HepG2 (cell line): ENCODE data around the gene TMEM253. TPM values are rescaled to one million over a fixed set of nuclear protein-coding genes. Genes with fewer than 3 reads are reported as not detected.

Experiments
- ATAC-seq: fragments of 200-7000 bp; cut with Tn5 transposase; 3 replicates; pipeline ENCODE4 v1.9.1; 2020; ENCODE audit warnings: mild to moderate bottlenecking, moderate library complexity
- BruUV-seq: library from RNA; stranded (reverse); fragments of 400-500 nt; replicated peaks from 2 replicates; lab custom pipeline; 2021; lab: Mats Ljungman, UMichigan
- CTCF ChIA-PET: fragments of 300-600 bp; formaldehyde crosslinking; extraction: SDS; loops from one replicate; lab custom pipeline; 2021; ENCODE audit warnings: low total read pairs, inconsistent platforms, low intra/inter-chr PET ratio; lab: Yijun Ruan, JAX
- POLR2A ChIA-PET: fragments of 350-600 bp; sonication (Branson Sonifier 250); formaldehyde crosslinking; loops from one replicate; lab custom pipeline; 2020; ENCODE audit warnings: antibody characterized with exemption, inconsistent platforms; lab: Yijun Ruan, JAX
- DNase-seq: peaks from one replicate; pipeline ENCODE4 v3.0.0-alpha.2; 2015; ENCODE audit warnings: low spot score
- FAIRE-seq: peaks from 3 replicates; lab custom pipeline; 2011; peaks lifted over from hg19 to GRCh38; lab: Jason Lieb, UNC
- H2AFZ ChIP-seq: one replicate; pipeline ENCODE4 v1.6.1; 2011; ENCODE audit warnings: low read length, inconsistent platforms
- H3K27ac ChIP-seq: fragments of 300-600 bp; 3 replicates; pipeline ENCODE4 v1.8.0; 2011; ENCODE audit warnings: mixed run types, mild to moderate bottlenecking, mixed read lengths, low read length, inconsistent platforms; ENCODE audit not compliant: insufficient read depth; ENCODE audit errors: extremely low read length
- H3K27me3 ChIP-seq, 2 experiments: fragments of 200-600 bp in 1 of 2; 2 replicates in 1 of 2; 3 replicates in 1 of 2; pipeline versions ENCODE4 v1.6.0 to v1.8.0; 2011; ENCODE audit warnings: low read length in 2 of 2, mild to moderate bottlenecking in 2 of 2, moderate library complexity in 2 of 2, inconsistent platforms in 1 of 2; ENCODE audit not compliant: insufficient read depth in 2 of 2, control insufficient read depth in 1 of 2
- H3K36me3 ChIP-seq, 2 experiments: fragments of 200-600 bp in 1 of 2; replicated peaks in 1 of 2; 2 replicates in 1 of 2; 3 replicates in 1 of 2; pipeline versions ENCODE4 v1.5.1 to v1.8.0; 2011; ENCODE audit warnings: low read length in 2 of 2, inconsistent platforms in 1 of 2; ENCODE audit not compliant: insufficient read depth in 2 of 2, control insufficient read depth in 1 of 2
- H3K4me1 ChIP-seq: 2 replicates; pipeline ENCODE4 v1.5.1; 2012; ENCODE audit warnings: low read length, inconsistent platforms; ENCODE audit not compliant: insufficient read depth
- H3K4me2 ChIP-seq: 2 replicates; pipeline ENCODE4 v1.6.0; 2011; ENCODE audit warnings: low read depth, low read length, inconsistent platforms
- H3K4me3 ChIP-seq, 3 experiments: fragments of 200-600 bp in 1 of 3; sonication (generic), shearing (Covaris generic) in 1 of 3; replicated peaks in 1 of 3; 2 replicates each; pipeline ENCODE4 v1.5.1; 2011 to 2016; ENCODE audit warnings: low read length in 3 of 3, inconsistent platforms in 2 of 3, low read depth in 2 of 3, mild to moderate bottlenecking in 2 of 3, control low read depth in 1 of 3, mixed read lengths in 1 of 3; ENCODE audit not compliant: insufficient read depth in 1 of 3
- H3K79me2 ChIP-seq: one replicate; pipeline ENCODE4 v1.6.1; 2011; ENCODE audit warnings: low read length, inconsistent platforms; ENCODE audit not compliant: insufficient read depth
- H3K9ac ChIP-seq: 2 replicates; pipeline ENCODE4 v1.6.0; 2011; ENCODE audit warnings: mild to moderate bottlenecking, low read depth, low read length, inconsistent platforms; ENCODE audit not compliant: insufficient read depth
- H3K9me3 ChIP-seq: 2 replicates; pipeline ENCODE4 v1.5.1; 2012; ENCODE audit warnings: mild to moderate bottlenecking, low read length
- H4K20me1 ChIP-seq: 2 replicates; pipeline ENCODE4 v1.6.0; 2011; ENCODE audit warnings: inconsistent platforms, mild to moderate bottlenecking, low read length, moderate library complexity; ENCODE audit not compliant: insufficient read depth
- E2F1 ChIP-seq: sonication (generic); formaldehyde crosslinking; IDR thresholded peaks from 2 replicates; pipeline ENCODE4 v1.5.0; 2020; ENCODE audit warnings: missing genetic modification reagents
- HNF4G ChIP-seq, 2 experiments: sonication (generic) in 1 of 2; formaldehyde crosslinking in 1 of 2; IDR thresholded peaks; 2 replicates each; pipeline versions ENCODE4 v1.4.0 to v1.6.1; 2011 to 2020; ENCODE audit warnings: borderline replicate concordance in 2 of 2, low read depth in 2 of 2, mild to moderate bottlenecking in 2 of 2, low read length in 1 of 2, missing genetic modification reagents in 1 of 2, moderate library complexity in 1 of 2
- POLR2A ChIP-seq, 2 experiments: IDR thresholded peaks; 2 replicates each; pipeline ENCODE4 v1.6.1; 2011; ENCODE audit warnings: low read depth in 2 of 2, low read length in 2 of 2, mild to moderate bottlenecking in 1 of 2, moderate library complexity in 1 of 2; ENCODE audit not compliant: insufficient read depth in 1 of 2
- REST ChIP-seq, 2 experiments: IDR thresholded peaks; 2 replicates each; pipeline ENCODE4 v1.6.1; 2011 to 2012; ENCODE audit warnings: low read length in 2 of 2, borderline replicate concordance in 1 of 2, low read depth in 1 of 2, mild to moderate bottlenecking in 1 of 2, moderate library complexity in 1 of 2
- TARDBP ChIP-seq: sonication (generic); formaldehyde crosslinking; IDR thresholded peaks from 2 replicates; pipeline ENCODE4 v1.8.0; 2022; ENCODE audit warnings: mild to moderate bottlenecking, missing genetic modification reagents
- ZFYVE20 ChIP-seq: sonication (generic); formaldehyde crosslinking; IDR thresholded peaks from 2 replicates; pipeline ENCODE4 v1.8.0; 2023; ENCODE audit warnings: low read depth, mild to moderate bottlenecking, moderate library complexity, missing genetic modification reagents, borderline replicate concordance
- ZMYM3 ChIP-seq: sonication (generic); formaldehyde crosslinking; IDR thresholded peaks from 2 replicates; pipeline ENCODE4 v1.5.1; 2020; ENCODE audit warnings: mild to moderate bottlenecking, missing genetic modification reagents
- ZNF251 ChIP-seq: sonication (generic); formaldehyde crosslinking; IDR thresholded peaks from 2 replicates; pipeline ENCODE4 v1.9.0; 2021; ENCODE audit warnings: mild to moderate bottlenecking, missing genetic modification reagents
- ZNF354B ChIP-seq: sonication (generic); formaldehyde crosslinking; IDR thresholded peaks from 2 replicates; pipeline ENCODE4 v1.8.0; 2022; ENCODE audit warnings: mild to moderate bottlenecking, missing genetic modification reagents
- ZSCAN20 ChIP-seq: sonication (generic); formaldehyde crosslinking; IDR thresholded peaks from 2 replicates; pipeline ENCODE4 v1.4.0; 2020; ENCODE audit warnings: missing genetic modification reagents, mild to moderate bottlenecking, borderline replicate concordance
- WGBS: methylation state at CpG from one replicate; pipeline ENCODE4 v1.1.6; 2017; ENCODE audit warnings: low lambda C conversion rate; 5-methylcytosine and 5-hydroxymethylcytosine counted together
- in situ Hi-C: cut with HindIII; loops from 2 replicates; pipeline ENCODE4 v1.10.0; 2017; ENCODE audit warnings: low pct_unique_long_range_greater_than_20kb; ENCODE audit not compliant: extremely low pct_ligation_motif_present
- intact Hi-C: fragments of 100-400 bp; cut with micrococcal nuclease; formaldehyde crosslinking; loops from one replicate; pipeline ENCODE4 v1.10.0; 2022; ENCODE audit not compliant: unreplicated experiment
- polyA plus RNA-seq, 8 experiments: library from polyadenylated mRNA; depleted of rRNA in 3 of 8; stranded (reverse) in 7 of 8; unstranded in 1 of 8; fragments of >200 nt; fragmentation: Illumina TruSeq in 4 of 8; extraction: Trizol in 4 of 8; gene quantifications; 2 replicates each; pipeline versions ENCODE4 v1.2.1 to v1.2.3, GENCODE V29; 2011 to 2016; ENCODE audit warnings: low read depth in 4 of 8, missing spikeins in 1 of 8, mixed read lengths in 1 of 8; ENCODE audit not compliant: insufficient read depth in 1 of 8
- total RNA-seq, 5 experiments: library from RNA; depleted of rRNA; stranded (reverse); fragments of >200 nt; fragmentation: Illumina TruSeq; extraction: Trizol; gene quantifications; 2 replicates each; pipeline ENCODE4 v1.2.3, GENCODE V29; 2016; ENCODE audit warnings: low read depth in 1 of 5
- TF ChIP-seq, protein P1 (sequence below): sonication (generic); formaldehyde crosslinking; IDR thresholded peaks from 2 replicates; pipeline ENCODE4 v1.4.0; 2020; ENCODE audit warnings: missing genetic modification reagents, mild to moderate bottlenecking, borderline replicate concordance
- TF ChIP-seq, protein P2 (sequence below): IDR thresholded peaks from 2 replicates; pipeline ENCODE4 v1.6.1; 2016; ENCODE audit warnings: missing genetic modification reagents, missing compliant biosample characterization

Gene TMEM253
- total and polyA plus RNA-seq, 2 of the 13 experiments (the other 11 are each of a cell fraction or from before 2014, with no cell fraction given), result 0.29 to 0.45 TPM

GRCh38 chr14:21108791-21109190 lies 7.9 kb downstream of the TMEM253 start (continued):
- TF ChIP-seq, protein P1, sequence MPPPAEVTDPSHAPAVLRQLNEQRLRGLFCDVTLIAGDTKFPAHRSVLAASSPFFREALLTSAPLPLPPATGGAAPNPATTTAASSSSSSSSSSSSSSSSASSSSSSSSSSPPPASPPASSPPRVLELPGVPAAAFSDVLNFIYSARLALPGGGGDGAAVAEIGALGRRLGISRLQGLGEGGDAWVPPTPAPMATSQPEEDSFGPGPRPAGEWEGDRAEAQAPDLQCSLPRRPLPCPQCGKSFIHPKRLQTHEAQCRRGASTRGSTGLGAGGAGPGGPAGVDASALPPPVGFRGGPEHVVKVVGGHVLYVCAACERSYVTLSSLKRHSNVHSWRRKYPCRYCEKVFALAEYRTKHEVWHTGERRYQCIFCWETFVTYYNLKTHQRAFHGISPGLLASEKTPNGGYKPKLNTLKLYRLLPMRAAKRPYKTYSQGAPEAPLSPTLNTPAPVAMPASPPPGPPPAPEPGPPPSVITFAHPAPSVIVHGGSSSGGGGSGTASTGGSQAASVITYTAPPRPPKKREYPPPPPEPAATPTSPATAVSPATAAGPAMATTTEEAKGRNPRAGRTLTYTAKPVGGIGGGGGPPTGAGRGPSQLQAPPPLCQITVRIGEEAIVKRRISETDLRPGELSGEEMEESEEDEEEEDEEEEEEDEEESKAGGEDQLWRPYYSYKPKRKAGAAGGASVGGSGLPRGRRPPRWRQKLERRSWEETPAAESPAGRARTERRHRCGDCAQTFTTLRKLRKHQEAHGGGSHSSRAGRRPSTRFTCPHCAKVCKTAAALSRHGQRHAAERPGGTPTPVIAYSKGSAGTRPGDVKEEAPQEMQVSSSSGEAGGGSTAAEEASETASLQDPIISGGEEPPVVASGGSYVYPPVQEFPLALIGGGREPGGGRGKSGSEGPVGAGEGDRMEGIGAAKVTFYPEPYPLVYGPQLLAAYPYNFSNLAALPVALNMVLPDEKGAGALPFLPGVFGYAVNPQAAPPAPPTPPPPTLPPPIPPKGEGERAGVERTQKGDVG, result no peak

GRCh38 chr14:21109377-21110138 lies 8.7 kb downstream of the TMEM253 start:
- Histone ChIP-seq H3K79me2 (no peaks in the 10 kb centered on the region), H3K27me3 (no peaks in the 10 kb centered on the region), H3K4me3 (no peak overlapping the region), H4K20me1 (no peaks in the 10 kb centered on the region), H3K36me3 (no peaks in the 10 kb centered on the region), H3K27ac (peak overlapping the region; percentile 67), H3K9ac (peak overlapping the region; percentile 30), H3K4me2 (peak overlapping the region; percentile 46), H3K9me3 (no peaks in the 10 kb centered on the region), H2AFZ (no peak overlapping the region), H3K4me1 (peaks cover 56% of the 10 kb centered on the region)
- ChIA-PET CTCF (interaction anchor here (8.0 kb wide), 1 partner anchor 16 kb away, joined by 320 read pairs; the partner anchor contains the start of gene ZNF219), POLR2A (interaction anchor here (1.5 kb wide), 1 partner anchor 12 kb away, joined by 4 read pairs; no protein-coding TSS in a partner anchor)
- WGBS, result 37% methylated on average over 6 of the region's 6 CpGs
- intact Hi-C loops, result no loop called here
- no TSS peak for BruUV-seq
- DNase-seq, result peak; percentile 79
- in situ Hi-C loops, result no loop called here
- FAIRE-seq, result no peak
- peak; percentile 73 for ATAC-seq
- TF ChIP-seq ZNF354B (CRISPR knock-in tag) (no peak), ZFYVE20 (CRISPR knock-in tag) (no peak), E2F1 (CRISPR knock-in tag) (no peak), ZNF251 (CRISPR knock-in tag) (no peak), HNF4G (IDR thresholded peaks at IDR 0.05; ENCODE audit: borderline replicate concordance, low read depth, low read length) (no peak; the same call in 1 of the 2 replicates), HNF4G (CRISPR knock-in tag; IDR thresholded peaks at IDR 0.05; ENCODE audit: borderline replicate concordance, low read depth) (0 out of 2 replicates have a peak, but pooled peaks have one; percentile 26), TARDBP (CRISPR knock-in tag) (no peak), ZSCAN20 (no peak), POLR2A (IDR thresholded peaks at IDR 0.05; ENCODE audit: insufficient read depth in 1 of 2, low read depth in 2 of 2, low read length in 2 of 2) (peak in 1 of 2 experiments; percentile 49; a peak in 1 of 4 replicates), REST (IDR thresholded peaks at IDR 0.05; ENCODE audit: borderline replicate concordance in 1 of 2, low read depth in 1 of 2, low read length in 2 of 2) (no peak), ZMYM3 (CRISPR knock-in tag) (no peak)
- TF ChIP-seq, protein P2, sequence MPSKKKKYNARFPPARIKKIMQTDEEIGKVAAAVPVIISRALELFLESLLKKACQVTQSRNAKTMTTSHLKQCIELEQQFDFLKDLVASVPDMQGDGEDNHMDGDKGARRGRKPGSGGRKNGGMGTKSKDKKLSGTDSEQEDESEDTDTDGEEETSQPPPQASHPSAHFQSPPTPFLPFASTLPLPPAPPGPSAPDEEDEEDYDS (CRISPR knock-in tag), result 0 out of 2 replicates have a peak, but pooled peaks have one; percentile 33
